Liver (tissue), 9 donors: Measurements from ENCODE around the gene CELA2A. TPM values are rescaled to one million over a fixed set of nuclear protein-coding genes. Genes with fewer than 3 reads are reported as not detected.
"Not testable (repeated sequence)": the region's sequence is repeated elsewhere in the genome, so short reads cannot be mapped to it uniquely, and the experiment has no call there.

Experiments used
- DNase-seq: peaks from one replicate; pipeline ENCODE4 v3.0.0-alpha.2; 2017; ENCODE audit warnings: low spot score
- H3K27ac ChIP-seq, 2 donors: one replicate each; pipeline ENCODE4 v1.7.0; 2013; ENCODE audit warnings: inconsistent platforms in 2 of 2, low read length in 2 of 2, control low read depth in 1 of 2, low read depth in 1 of 2, mild to moderate bottlenecking in 1 of 2
- H3K27me3 ChIP-seq, 4 donors: one replicate each; pipeline versions ENCODE4 v1.6.1 to v1.7.0; 2013; ENCODE audit warnings: low read length in 3 of 4, inconsistent platforms in 1 of 4, mild to moderate bottlenecking in 1 of 4, moderate library complexity in 1 of 4; ENCODE audit not compliant: control insufficient read depth in 4 of 4, insufficient read depth in 4 of 4
- H3K36me3 ChIP-seq, 4 donors: one replicate each; pipeline versions ENCODE4 v1.6.1 to v1.7.0; 2013; ENCODE audit warnings: low read length in 3 of 4, mild to moderate bottlenecking in 3 of 4, low read depth in 1 of 4, moderate library complexity in 1 of 4; ENCODE audit not compliant: control insufficient read depth in 4 of 4, insufficient read depth in 3 of 4
- H3K4me1 ChIP-seq, 4 donors: one replicate each; pipeline versions ENCODE4 v1.6.1 to v1.7.0; 2013; ENCODE audit warnings: low read length in 3 of 4, mild to moderate bottlenecking in 3 of 4, moderate library complexity in 1 of 4; ENCODE audit not compliant: control insufficient read depth in 4 of 4, insufficient read depth in 4 of 4
- H3K4me3 ChIP-seq, 3 donors: one replicate each; pipeline versions ENCODE4 v1.6.1 to v1.7.0; 2013; ENCODE audit warnings: low read length in 3 of 3, control low read depth in 1 of 3, low read depth in 1 of 3, mild to moderate bottlenecking in 1 of 3
- H3K9ac ChIP-seq, 2 donors: one replicate each; pipeline ENCODE4 v1.7.0; 2013; ENCODE audit warnings: low read length in 2 of 2, mild to moderate bottlenecking in 2 of 2, moderate library complexity in 2 of 2, control low read depth in 1 of 2, low read depth in 1 of 2
- H3K9me3 ChIP-seq, 4 donors: one replicate each; pipeline versions ENCODE4 v1.6.1 to v1.7.0; 2013; ENCODE audit warnings: low read length in 3 of 4; ENCODE audit not compliant: control insufficient read depth in 4 of 4
- EGR1 ChIP-seq, 2 donors: IDR thresholded peaks; 2 replicates each; pipeline ENCODE4 v1.6.1; 2016 to 2018; ENCODE audit warnings: antibody characterized with exemption in 2 of 2, low read depth in 2 of 2
- HNF4A ChIP-seq, 2 donors: conservative IDR thresholded peaks; 2 replicates each; pipeline ENCODE4 v1.6.1; 2016; ENCODE audit warnings: antibody characterized with exemption in 2 of 2, mild to moderate bottlenecking in 2 of 2
- HNF4G ChIP-seq: IDR thresholded peaks from 2 replicates; pipeline ENCODE4 v1.6.1; 2016; ENCODE audit warnings: antibody characterized with exemption
- JUND ChIP-seq, 2 donors: IDR thresholded peaks; 2 replicates each; pipeline ENCODE4 v1.6.1; 2016; ENCODE audit warnings: antibody characterized with exemption in 2 of 2
- NR2F2 ChIP-seq: IDR thresholded peaks from 2 replicates; pipeline ENCODE4 v1.6.1; 2016; ENCODE audit warnings: antibody characterized with exemption
- SP1 ChIP-seq: IDR thresholded peaks from 2 replicates; pipeline ENCODE4 v1.6.1; 2018; ENCODE audit warnings: antibody characterized with exemption, mild to moderate bottlenecking
- TAF1 ChIP-seq: conservative IDR thresholded peaks from 2 replicates; pipeline ENCODE4 v1.6.1; 2016; ENCODE audit warnings: antibody characterized with exemption, mild to moderate bottlenecking
- WGBS: extraction: QIAGEN DNeasy Blood & Tissue Kit; methylation state at CpG from one replicate; pipeline ENCODE4 v1.1.7; 2013; 5-methylcytosine and 5-hydroxymethylcytosine counted together
- polyA plus RNA-seq, 2 donors: library from polyadenylated mRNA; stranded (reverse) in 1 of 2; unstranded in 1 of 2; fragments of 200-250 nt in 1 of 2; fragments of >200 nt in 1 of 2; fragmentation: Nextera tagmentation in 1 of 2; extraction: Ambion mirVana in 1 of 2; gene quantifications; one replicate each; pipeline versions ENCODE4 v1.2.1 to v1.2.3, GENCODE V29; 2013 to 2015
- total RNA-seq, 2 donors: library from RNA; depleted of rRNA; stranded (reverse); fragments of >200 nt; gene quantifications; one replicate each; pipeline ENCODE4 v1.2.3, GENCODE V29; 2014
- TF ChIP-seq, protein P1 (sequence below): fragments of 150-350 bp; IDR thresholded peaks from 2 replicates; pipeline ENCODE4 v1.5.1; 2017; ENCODE audit warnings: improper control_type of control experiment, low read depth, low read length; ENCODE audit not compliant: missing input control
- TF ChIP-seq, protein P2 (sequence below): IDR thresholded peaks from 2 replicates; pipeline ENCODE4 v1.6.1; 2016; ENCODE audit warnings: antibody characterized with exemption
- TF ChIP-seq, protein P3 (sequence below): IDR thresholded peaks from 2 replicates; pipeline ENCODE4 v1.6.1; 2016; ENCODE audit warnings: antibody characterized with exemption
- donor health status: healthy.
- donor health status: healthy.
- donor health status: healthy.
- donor health status: healthy.
- donor health status: healthy.

CELA2A gene
- total and polyA plus RNA-seq, 4 donors: not detected

DNA sequence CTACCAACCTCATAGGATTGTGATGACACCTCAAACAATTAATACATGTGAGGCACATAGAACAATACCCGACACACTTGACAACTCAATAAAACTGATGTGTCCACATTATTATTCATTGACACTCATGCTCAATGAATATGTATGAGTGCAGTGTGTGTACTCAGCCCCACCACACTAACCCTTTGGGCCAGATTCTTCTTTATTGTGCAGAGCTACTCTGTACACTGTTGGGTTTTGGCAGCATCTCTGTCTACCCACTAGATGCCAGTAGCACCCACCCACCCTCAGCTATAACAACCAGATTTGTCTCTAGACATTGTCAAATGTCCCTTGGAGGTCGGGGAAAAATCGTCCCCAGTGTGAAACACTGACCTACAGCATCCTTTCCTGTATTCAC lies 57.4 kb downstream of the CELA2A start:
- H3K27ac ChIP-seq: no peak overlapping the region
- H3K4me3 ChIP-seq: no peak overlapping the region
- TF ChIP-seq HNF4G (no peak), TAF1 (no peak), NR2F2 (no peak), SP1 (no peak)
- TF ChIP-seq, protein P1, sequence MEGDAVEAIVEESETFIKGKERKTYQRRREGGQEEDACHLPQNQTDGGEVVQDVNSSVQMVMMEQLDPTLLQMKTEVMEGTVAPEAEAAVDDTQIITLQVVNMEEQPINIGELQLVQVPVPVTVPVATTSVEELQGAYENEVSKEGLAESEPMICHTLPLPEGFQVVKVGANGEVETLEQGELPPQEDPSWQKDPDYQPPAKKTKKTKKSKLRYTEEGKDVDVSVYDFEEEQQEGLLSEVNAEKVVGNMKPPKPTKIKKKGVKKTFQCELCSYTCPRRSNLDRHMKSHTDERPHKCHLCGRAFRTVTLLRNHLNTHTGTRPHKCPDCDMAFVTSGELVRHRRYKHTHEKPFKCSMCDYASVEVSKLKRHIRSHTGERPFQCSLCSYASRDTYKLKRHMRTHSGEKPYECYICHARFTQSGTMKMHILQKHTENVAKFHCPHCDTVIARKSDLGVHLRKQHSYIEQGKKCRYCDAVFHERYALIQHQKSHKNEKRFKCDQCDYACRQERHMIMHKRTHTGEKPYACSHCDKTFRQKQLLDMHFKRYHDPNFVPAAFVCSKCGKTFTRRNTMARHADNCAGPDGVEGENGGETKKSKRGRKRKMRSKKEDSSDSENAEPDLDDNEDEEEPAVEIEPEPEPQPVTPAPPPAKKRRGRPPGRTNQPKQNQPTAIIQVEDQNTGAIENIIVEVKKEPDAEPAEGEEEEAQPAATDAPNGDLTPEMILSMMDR: no peak
- TF ChIP-seq, protein P2, sequence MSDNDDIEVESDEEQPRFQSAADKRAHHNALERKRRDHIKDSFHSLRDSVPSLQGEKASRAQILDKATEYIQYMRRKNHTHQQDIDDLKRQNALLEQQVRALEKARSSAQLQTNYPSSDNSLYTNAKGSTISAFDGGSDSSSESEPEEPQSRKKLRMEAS: no peak
- no peaks in the 10 kb centered on the region for H3K4me1 ChIP-seq
- peaks cover 0 to 7% (median 4%) of the 10 kb centered on the region in 4 donors for H3K36me3 ChIP-seq
- DNase-seq: no peak
- H3K27me3 ChIP-seq: no peaks in the 10 kb centered on the region
- H3K9me3 ChIP-seq: no peaks in the 10 kb centered on the region
- 94% methylated on average over 3 of the region's 3 CpGs for WGBS
- H3K9ac ChIP-seq: no peak overlapping the region

DNA sequence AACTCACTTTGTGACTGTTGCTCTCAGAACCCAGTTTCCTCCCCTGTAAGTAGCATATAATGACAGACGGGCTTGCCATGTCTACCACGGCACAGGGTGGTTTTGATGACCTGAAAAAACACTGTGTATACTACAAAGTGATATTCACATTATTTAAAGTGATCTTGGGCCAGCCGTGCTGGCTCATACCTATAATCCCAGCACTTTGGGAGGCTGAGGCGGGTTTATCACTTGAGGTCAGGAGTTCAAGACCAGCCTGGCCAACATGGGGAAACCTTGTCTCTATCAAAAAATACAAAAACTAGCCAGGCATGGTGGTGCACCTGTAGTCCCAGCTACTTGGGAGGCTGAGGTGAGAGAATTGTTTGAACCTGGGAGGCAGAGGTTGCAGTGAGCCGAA lies 58.0 kb downstream of the CELA2A start:
- H3K27me3 ChIP-seq, H3K27ac ChIP-seq, DNase-seq, H3K9me3 ChIP-seq, H3K4me1 ChIP-seq, H3K4me3 ChIP-seq, H3K36me3 ChIP-seq, H3K9ac ChIP-seq: not testable (repeated sequence)
- WGBS: 94% methylated on average over 5 of the region's 5 CpGs

DNA sequence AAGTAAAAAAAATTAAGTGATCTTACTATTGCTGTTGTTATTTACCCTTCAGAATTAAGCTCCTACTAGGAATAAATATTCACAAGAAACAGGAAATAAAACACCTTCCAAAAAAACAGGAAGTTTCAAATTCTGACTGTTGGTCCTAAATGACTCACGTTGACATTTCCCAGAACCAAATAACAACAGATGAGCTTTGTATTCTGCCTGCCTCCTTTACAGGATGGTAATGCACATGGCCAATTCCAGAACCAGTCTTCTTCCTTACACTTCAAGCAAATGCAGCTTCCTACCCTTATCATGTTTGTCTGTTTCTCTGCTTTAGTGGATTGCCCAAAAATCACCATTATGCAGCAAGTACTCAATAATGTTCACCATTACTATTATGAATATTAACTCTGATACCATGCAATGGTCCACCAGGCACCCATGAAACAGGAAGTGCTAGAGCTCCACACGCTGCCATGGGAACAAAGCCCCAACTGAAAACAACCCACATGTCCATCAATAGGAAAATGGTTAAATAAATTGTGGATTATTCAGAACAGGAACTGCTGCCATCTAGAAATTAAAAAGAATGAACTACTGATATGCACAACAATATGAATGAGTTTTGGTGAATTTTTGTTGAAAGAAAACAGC lies 58.6 kb downstream of the CELA2A start:
- Histone ChIP-seq H3K27me3 (no peaks in the 10 kb centered on the region), H3K36me3 (peaks cover 0 to 7% (median 4%) of the 10 kb centered on the region in 4 donors), H3K27ac (no peak overlapping the region), H3K9ac (no peak overlapping the region), H3K4me1 (no peaks in the 10 kb centered on the region), H3K9me3 (no peaks in the 10 kb centered on the region), H3K4me3 (no peak overlapping the region)
- no peak for TF ChIP-seq NR2F2
- TF ChIP-seq TAF1: no peak
- 74% methylated on average over 2 of the region's 2 CpGs for WGBS
- DNase-seq: no peak

DNA sequence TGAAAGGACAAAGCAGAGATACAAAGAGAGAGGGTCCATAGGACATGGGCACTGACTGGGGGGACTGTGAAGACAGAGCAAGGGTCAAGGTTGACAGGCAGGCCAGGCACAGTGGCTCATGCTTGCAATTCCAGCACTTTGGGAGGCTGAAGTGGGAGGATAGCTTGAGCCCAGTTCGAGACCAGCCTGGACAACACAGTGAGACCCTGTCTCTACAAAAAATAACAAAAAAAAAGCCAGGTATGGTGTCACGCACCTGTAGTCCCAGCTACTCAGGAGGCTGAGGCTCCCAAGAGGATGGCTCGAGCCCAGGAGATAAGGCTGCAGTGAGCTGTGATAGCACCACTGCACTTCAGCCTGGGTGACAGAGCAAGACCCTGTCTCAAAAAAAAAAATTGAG lies 63.1 kb downstream of the CELA2A start:
- TF ChIP-seq EGR1 (IDR thresholded peaks at IDR 0.05; ENCODE audit: low read depth in 2 of 2): no peak
- TF ChIP-seq, protein P2: no peak
- TF ChIP-seq, protein P3, sequence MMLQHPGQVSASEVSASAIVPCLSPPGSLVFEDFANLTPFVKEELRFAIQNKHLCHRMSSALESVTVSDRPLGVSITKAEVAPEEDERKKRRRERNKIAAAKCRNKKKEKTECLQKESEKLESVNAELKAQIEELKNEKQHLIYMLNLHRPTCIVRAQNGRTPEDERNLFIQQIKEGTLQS: no peak
- TF ChIP-seq HNF4A (conservative IDR thresholded peaks at IDR 0.05): no peak
- TF ChIP-seq TAF1: no peak
- no peak for TF ChIP-seq JUND (IDR thresholded peaks at IDR 0.05)
- TF ChIP-seq, protein P1: no peak
- Histone ChIP-seq H3K9me3 (no peaks in the 10 kb centered on the region), H3K4me3 (no peak overlapping the region), H3K36me3 (peaks cover 0 to 5% (median 4%) of the 10 kb centered on the region in 4 donors), H3K27me3 (no peaks in the 10 kb centered on the region), H3K9ac (no peak overlapping the region), H3K4me1 (peaks cover 0 to 13% (median 6%) of the 10 kb centered on the region in 4 donors), H3K27ac (no peak overlapping the region)
- DNase-seq: no peak
- WGBS: 98% methylated on average over 3 of the region's 3 CpGs

DNA sequence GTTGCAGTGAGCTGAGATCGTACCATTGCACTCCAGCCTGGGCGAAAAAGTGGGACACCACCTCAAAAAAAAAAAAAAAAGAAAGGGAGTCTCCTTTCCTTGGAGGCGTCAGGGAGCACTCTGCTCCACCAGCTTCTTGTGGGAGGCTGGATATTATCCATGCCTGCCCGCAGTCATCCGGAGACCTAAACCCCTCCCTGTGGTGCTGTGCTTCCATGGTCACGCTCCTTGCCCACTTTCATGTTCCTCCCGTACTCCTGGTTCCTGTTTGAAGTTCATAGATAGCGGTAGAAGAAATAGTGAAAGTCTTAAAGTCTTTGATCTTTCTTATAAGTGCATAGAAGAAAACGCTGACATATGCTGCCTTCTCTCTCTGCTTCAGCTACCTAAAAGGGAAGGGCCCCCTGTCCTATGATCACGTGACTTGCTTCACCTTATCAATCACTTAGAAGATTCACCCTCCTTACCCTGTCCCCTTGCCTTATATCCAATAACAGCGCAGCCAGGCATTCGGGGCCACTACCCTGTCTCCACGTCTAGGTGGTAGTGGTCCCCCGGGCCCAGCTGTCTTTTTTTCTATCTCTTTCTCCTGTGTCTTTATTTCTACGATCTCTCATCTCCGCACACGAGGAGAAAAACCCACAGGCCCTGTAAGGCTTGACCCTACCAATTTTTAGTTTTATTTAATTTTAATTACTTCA lies 64.8 kb downstream of the CELA2A start:
- not testable (repeated sequence) for H3K36me3 ChIP-seq, H3K9me3 ChIP-seq, H3K4me3 ChIP-seq, H3K27ac ChIP-seq, DNase-seq, H3K9ac ChIP-seq, H3K27me3 ChIP-seq
- peaks cover 3 to 26% (median 17%) of the 10 kb centered on the region in 4 donors for H3K4me1 ChIP-seq
- WGBS: 93% methylated on average over 17 of the region's 17 CpGs
